ENCODE data around the gene IMP3.

DNA sequence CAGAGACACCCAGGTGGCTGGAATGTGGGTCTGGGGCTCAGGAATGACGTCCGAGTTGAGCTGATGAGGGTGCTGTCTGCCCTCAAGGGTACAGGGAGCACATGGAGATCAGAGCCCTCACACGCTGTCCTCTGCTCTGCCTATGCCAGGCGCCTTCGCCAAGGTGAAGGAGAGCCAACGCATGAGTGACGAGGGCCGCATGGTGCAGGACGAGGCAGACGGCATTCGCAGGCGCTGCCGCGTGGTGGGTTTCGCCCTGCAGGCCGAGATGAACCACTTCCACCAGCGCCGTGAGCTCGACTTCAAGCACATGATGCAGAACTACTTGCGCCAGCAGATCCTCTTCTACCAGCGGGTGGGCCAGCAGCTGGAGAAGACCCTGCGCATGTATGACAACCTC lies 16.8 kb upstream of the IMP3 start:
- TF ChIP-seq, protein P1, sequence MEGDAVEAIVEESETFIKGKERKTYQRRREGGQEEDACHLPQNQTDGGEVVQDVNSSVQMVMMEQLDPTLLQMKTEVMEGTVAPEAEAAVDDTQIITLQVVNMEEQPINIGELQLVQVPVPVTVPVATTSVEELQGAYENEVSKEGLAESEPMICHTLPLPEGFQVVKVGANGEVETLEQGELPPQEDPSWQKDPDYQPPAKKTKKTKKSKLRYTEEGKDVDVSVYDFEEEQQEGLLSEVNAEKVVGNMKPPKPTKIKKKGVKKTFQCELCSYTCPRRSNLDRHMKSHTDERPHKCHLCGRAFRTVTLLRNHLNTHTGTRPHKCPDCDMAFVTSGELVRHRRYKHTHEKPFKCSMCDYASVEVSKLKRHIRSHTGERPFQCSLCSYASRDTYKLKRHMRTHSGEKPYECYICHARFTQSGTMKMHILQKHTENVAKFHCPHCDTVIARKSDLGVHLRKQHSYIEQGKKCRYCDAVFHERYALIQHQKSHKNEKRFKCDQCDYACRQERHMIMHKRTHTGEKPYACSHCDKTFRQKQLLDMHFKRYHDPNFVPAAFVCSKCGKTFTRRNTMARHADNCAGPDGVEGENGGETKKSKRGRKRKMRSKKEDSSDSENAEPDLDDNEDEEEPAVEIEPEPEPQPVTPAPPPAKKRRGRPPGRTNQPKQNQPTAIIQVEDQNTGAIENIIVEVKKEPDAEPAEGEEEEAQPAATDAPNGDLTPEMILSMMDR (conservative IDR thresholded peaks at IDR 0.05): no peak
- no peak for TF ChIP-seq ZFX (IDR thresholded peaks at IDR 0.05)

All from C4-2B (cell line).